Measurements from ENCODE around the gene PRKCA.

Gene PRKCA

DNA sequence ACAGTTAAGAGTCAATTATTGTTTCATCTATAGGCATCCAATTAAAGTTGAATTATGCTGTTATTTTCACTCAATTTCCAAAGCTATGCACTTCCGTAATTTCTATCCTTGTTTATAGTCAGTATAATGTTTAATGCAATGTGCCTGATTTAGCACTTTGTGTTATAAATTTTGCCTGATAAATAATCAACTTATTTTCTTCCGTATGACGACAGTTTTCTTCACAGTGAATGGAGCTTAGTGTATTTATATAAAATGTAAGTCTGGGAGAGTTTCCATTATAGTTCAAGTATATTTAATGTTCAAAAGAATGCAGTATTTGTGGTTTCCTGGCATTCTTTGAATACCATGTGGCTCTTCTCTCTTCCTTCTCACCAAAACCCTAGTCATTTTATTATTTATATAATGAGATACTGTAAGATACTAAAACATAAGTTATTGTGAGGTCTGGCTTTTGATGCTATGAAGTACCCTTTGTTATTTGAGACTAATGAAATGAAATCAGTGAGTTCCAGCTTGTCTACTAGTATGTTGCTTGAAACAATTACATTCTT lies 240.6 kb downstream of the PRKCA start:
- DNase-seq (ENCODE audit: low spot score) = no peak
- TF ChIP-seq, protein P1, sequence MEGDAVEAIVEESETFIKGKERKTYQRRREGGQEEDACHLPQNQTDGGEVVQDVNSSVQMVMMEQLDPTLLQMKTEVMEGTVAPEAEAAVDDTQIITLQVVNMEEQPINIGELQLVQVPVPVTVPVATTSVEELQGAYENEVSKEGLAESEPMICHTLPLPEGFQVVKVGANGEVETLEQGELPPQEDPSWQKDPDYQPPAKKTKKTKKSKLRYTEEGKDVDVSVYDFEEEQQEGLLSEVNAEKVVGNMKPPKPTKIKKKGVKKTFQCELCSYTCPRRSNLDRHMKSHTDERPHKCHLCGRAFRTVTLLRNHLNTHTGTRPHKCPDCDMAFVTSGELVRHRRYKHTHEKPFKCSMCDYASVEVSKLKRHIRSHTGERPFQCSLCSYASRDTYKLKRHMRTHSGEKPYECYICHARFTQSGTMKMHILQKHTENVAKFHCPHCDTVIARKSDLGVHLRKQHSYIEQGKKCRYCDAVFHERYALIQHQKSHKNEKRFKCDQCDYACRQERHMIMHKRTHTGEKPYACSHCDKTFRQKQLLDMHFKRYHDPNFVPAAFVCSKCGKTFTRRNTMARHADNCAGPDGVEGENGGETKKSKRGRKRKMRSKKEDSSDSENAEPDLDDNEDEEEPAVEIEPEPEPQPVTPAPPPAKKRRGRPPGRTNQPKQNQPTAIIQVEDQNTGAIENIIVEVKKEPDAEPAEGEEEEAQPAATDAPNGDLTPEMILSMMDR (IDR thresholded peaks at IDR 0.05; ENCODE audit: extremely low read depth, missing control alignments) = no peak

DNA sequence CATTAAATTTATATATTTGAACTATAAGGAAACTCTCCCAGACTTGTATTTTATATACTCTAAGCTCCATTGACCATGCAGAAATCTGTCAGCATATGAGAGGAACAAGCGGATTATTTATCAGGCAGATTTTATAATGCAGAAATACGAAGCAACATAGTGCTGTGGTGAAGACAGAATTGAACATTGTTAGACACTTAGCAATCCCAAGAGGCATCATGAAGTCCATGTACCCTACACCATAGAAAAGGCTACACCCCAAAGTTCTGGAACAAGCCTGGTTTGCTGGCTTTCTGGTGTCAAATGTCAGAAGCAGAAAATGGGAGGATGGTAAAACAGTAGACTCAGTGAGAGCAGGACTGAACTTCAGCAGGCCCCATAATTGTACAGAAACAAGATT lies 241.1 kb downstream of the PRKCA start:
- no peak for DNase-seq (ENCODE audit: low spot score)
- TF ChIP-seq, protein P1 (IDR thresholded peaks at IDR 0.05; ENCODE audit: extremely low read depth, missing control alignments) = no peak

DNA sequence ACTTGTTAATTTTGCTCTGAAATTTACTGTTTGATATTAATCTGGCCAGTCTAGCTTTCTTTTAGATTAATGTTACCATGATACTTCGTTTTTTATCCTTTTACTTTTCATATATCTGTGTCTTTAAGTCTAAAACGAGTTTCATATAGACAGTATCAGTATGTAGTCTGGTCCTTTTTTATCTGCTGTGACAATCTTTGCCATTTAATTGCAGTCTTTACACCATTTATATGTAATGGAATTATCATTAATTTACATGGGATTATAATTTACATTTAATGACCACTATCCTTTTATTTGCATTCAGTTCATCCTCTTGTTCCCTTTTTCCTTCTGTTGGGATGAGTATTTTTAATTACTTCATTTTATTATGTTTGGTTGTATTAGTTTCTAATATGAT lies 243.5 kb downstream of the PRKCA start:
- TF ChIP-seq, protein P1 (IDR thresholded peaks at IDR 0.05; ENCODE audit: extremely low read depth, missing control alignments) = no peak

DNA sequence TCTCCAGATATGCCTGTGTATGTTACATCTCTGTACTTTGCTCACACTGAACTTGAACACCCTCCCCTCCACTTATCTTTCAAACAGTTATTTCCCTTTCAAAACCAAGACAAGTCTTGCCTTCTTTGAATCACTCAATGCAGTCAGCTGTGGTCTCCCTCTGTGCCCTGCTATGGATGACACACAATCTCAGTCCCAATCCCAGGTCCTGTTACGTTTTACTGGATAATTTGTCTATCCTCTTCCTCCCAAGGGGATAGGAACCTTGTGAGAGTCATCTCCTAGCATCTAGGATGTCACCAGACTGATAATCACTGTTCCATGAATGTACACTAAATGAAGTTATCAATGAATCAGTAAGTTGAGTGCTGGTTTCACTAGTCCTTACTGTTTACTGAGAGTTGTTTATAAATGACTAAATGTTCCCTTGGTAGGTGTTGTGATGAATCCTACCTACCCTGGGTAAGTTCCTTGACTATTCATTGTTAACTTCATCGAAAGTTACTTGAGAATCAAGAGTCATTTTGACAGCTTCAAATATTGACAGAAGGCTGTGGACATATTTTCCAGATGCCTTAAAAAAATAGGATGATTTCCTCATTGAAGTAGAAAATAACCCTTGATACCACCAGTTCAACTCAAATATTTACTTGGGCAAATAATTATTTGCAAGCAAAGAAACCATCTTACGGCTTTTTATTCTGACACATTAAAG lies 244.9 kb downstream of the PRKCA start:
- no peak for DNase-seq (ENCODE audit: low spot score)
- TF ChIP-seq, protein P1 (IDR thresholded peaks at IDR 0.05; ENCODE audit: extremely low read depth, missing control alignments) = no peak

More for the DNA sequence above, 243.5 kb downstream of the PRKCA start:
- no peak for DNase-seq (ENCODE audit: low spot score)

DNA sequence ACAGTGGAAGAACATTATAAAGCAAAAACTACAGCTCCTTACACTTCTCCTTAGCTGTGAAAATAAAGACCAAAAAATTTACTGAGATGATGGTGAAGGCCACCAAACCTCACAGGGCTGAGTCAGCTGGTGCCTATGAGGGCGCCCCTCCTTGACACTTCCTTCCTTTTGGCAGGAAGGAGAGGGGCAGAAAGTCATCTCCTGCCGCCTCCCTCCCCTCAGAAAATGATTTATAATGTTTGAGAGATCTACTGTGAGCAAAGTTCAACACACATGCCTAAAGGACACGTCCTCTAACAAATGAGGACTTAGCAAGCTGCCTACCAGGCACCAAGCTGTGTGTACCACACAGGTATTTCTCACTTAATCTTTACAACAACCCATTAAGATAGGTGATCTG lies 245.7 kb downstream of the PRKCA start:
- DNase-seq (ENCODE audit: low spot score) = no peak
- TF ChIP-seq, protein P1 (IDR thresholded peaks at IDR 0.05; ENCODE audit: extremely low read depth, missing control alignments) = no peak

DNA sequence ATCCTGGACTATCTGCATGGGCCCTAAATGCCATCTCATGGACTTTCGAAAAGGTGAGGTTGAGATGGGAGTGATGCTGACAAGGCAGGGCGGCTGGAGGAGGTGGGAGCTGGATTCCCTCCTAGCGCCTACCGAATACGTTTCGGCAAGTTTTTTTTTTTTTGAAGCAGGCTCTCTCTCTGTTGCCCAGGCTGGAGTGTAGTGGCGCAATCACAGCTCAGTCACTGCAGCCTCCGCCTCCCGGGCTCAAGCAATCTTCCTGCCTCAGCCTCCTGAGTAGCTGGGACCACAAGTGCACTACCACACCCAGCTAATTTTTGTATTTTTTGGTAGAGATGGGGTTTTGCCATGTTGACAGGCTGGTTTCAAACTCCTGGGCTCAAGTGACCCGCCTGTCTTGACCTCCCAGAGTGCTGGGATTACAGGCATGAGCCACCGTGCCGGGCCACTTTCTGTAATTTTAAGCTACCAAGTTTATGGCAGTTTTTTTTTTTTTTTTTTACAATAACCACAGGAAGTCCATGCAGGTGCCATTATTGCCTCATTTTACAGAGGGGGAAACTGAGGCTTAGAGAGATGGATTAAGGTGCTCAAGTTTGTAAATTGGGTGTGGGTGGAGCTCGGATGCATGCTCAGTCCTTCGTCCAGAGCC lies 246.4 kb downstream of the PRKCA start:
- TF ChIP-seq, protein P1 (IDR thresholded peaks at IDR 0.05; ENCODE audit: extremely low read depth, missing control alignments) = no peak
- DNase-seq (ENCODE audit: low spot score) = no peak

DNA sequence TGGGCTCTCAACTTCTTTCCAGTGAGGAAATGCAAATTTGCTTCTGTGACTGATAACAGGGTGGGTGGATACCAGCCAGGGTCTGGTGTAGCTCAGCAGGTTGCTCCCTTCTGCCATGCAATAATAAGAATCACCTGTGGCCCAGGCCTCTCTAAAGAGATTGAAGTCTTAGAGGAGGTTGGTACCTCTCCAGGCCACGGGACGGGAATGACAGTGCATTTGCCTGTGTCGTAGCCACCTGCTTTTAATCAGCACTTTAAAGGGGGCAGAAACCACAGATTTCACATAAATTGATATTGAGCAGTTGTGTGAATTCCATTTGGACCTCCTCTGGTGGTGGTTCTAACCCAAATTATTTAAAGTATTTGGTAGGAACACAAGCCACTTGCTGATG lies 246.9 kb downstream of the PRKCA start:
- DNase-seq (ENCODE audit: low spot score) = no peak
- TF ChIP-seq, protein P1 (IDR thresholded peaks at IDR 0.05; ENCODE audit: extremely low read depth, missing control alignments) = no peak

Data from GM20000 (cell line).